IMR-90 (cell line): Measurements from ENCODE around the gene ITGA6. TPM values are rescaled to one million over a fixed set of nuclear protein-coding genes. Genes with fewer than 3 reads are reported as not detected.

Source experiments
- ATAC-seq: fragments of 200-7000 bp; cut with Tn5 transposase; 2 replicates; pipeline ENCODE4 v1.9.1; 2020; ENCODE audit warnings: low read depth, mild to moderate bottlenecking, moderate library complexity
- BruUV-seq: library from RNA; stranded (reverse); fragments of 400-500 nt; replicated peaks from 2 replicates; lab custom pipeline; 2021; lab: Mats Ljungman, UMichigan
- CTCF ChIA-PET: fragments of 300-600 bp; formaldehyde crosslinking; extraction: SDS; loops from one replicate; lab custom pipeline; 2021; ENCODE audit warnings: antibody characterized with exemption; lab: Yijun Ruan, JAX
- POLR2A ChIA-PET: fragments of 300-600 bp; sonication (Branson Sonifier 250); formaldehyde crosslinking; loops from one replicate; lab custom pipeline; 2022; ENCODE audit warnings: antibody characterized with exemption; ENCODE audit not compliant: unreplicated experiment; lab: Charles Lee
- DNase-seq: peaks from one replicate; pipeline ENCODE4 v3.0.0; 2013
- H2AFZ ChIP-seq: replicated peaks from 2 replicates; pipeline ENCODE3; 2013; ENCODE audit warnings: low read length, mild to moderate bottlenecking; ENCODE audit not compliant: poor library complexity
- H2AK5ac ChIP-seq: 2 replicates; pipeline ENCODE4 v1.6.1; 2013; ENCODE audit warnings: low read depth, low read length, inconsistent platforms
- H2AK9ac ChIP-seq: replicated peaks from 2 replicates; pipeline ENCODE3; 2013; ENCODE audit warnings: mild to moderate bottlenecking, low read depth, low read length, moderate library complexity; ENCODE audit not compliant: poor library complexity
- H2BK120ac ChIP-seq: 2 replicates; pipeline ENCODE4 v1.6.1; 2013; ENCODE audit warnings: low read depth, low read length, inconsistent platforms
- H2BK15ac ChIP-seq: 3 replicates; pipeline ENCODE4 v1.6.1; 2013; ENCODE audit warnings: low read depth, low read length, inconsistent platforms
- H2BK20ac ChIP-seq: 2 replicates; pipeline ENCODE4 v1.6.1; 2013; ENCODE audit warnings: low read depth, mild to moderate bottlenecking, inconsistent platforms, low read length, moderate library complexity
- H2BK5ac ChIP-seq: 2 replicates; pipeline ENCODE4 v1.6.1; 2013; ENCODE audit warnings: mild to moderate bottlenecking, low read depth, low read length, inconsistent platforms; ENCODE audit not compliant: poor library complexity, severe bottlenecking
- H3K14ac ChIP-seq: replicated peaks from 2 replicates; pipeline ENCODE4 v1.6.1; 2013; ENCODE audit warnings: low read depth, low read length, inconsistent platforms
- H3K18ac ChIP-seq: 2 replicates; pipeline ENCODE4 v1.6.1; 2013; ENCODE audit warnings: low read depth, low read length, control low read depth
- H3K23ac ChIP-seq: 2 replicates; pipeline ENCODE4 v1.6.1; 2013; ENCODE audit warnings: low read depth, low read length, inconsistent platforms
- H3K27ac ChIP-seq: 2 replicates; pipeline ENCODE4 v1.5.1; 2013; ENCODE audit warnings: mild to moderate bottlenecking, control low read depth, low read length; ENCODE audit not compliant: insufficient read depth
- H3K27me3 ChIP-seq: 2 replicates; pipeline ENCODE4 v1.6.1; 2013; ENCODE audit warnings: low read length; ENCODE audit not compliant: control insufficient read depth, insufficient read depth
- H3K36me3 ChIP-seq: 2 replicates; pipeline ENCODE4 v1.6.1; 2013; ENCODE audit warnings: low read length, mixed read lengths; ENCODE audit not compliant: control insufficient read depth, insufficient read depth
- H3K4ac ChIP-seq: 2 replicates; pipeline ENCODE4 v1.6.1; 2013; ENCODE audit warnings: low read depth, low read length, inconsistent platforms
- H3K4me1 ChIP-seq: 2 replicates; pipeline ENCODE4 v1.6.1; 2013; ENCODE audit warnings: low read length, mixed read lengths; ENCODE audit not compliant: control insufficient read depth, insufficient read depth
- H3K4me2 ChIP-seq: 2 replicates; pipeline ENCODE4 v1.6.1; 2013; ENCODE audit warnings: low read depth, mild to moderate bottlenecking, control low read depth, low read length, moderate library complexity
- H3K4me3 ChIP-seq: 2 replicates; pipeline ENCODE4 v1.5.1; 2013; ENCODE audit warnings: low read depth, mild to moderate bottlenecking, control low read depth, low read length, moderate library complexity; ENCODE audit not compliant: insufficient read depth
- H3K56ac ChIP-seq: 2 replicates; pipeline ENCODE4 v1.6.1; 2013; ENCODE audit warnings: low read length, inconsistent platforms; ENCODE audit not compliant: insufficient read depth; ENCODE audit errors: extremely low read depth
- H3K79me1 ChIP-seq, 2 experiments: 2 replicates each; pipeline ENCODE4 v1.6.1; 2013; ENCODE audit warnings: low read length in 2 of 2, inconsistent platforms in 1 of 2, low read depth in 1 of 2
- H3K9ac ChIP-seq: 2 replicates; pipeline ENCODE4 v1.6.1; 2013; ENCODE audit warnings: low read depth, low read length, control low read depth
- H3K9me1 ChIP-seq: 2 replicates; pipeline ENCODE4 v1.6.1; 2013; ENCODE audit warnings: low read length, inconsistent platforms; ENCODE audit not compliant: insufficient read depth
- H3K9me3 ChIP-seq: 2 replicates; pipeline ENCODE4 v1.6.1; 2013; ENCODE audit warnings: low read length; ENCODE audit not compliant: control insufficient read depth, insufficient read depth
- H4K20me1 ChIP-seq: 2 replicates; pipeline ENCODE4 v1.6.1; 2013; ENCODE audit warnings: low read length, inconsistent platforms; ENCODE audit not compliant: insufficient read depth
- H4K5ac ChIP-seq: 2 replicates; pipeline ENCODE4 v1.6.1; 2013; ENCODE audit warnings: mild to moderate bottlenecking, low read depth, low read length, control low read depth
- H4K8ac ChIP-seq, 2 experiments: 2 replicates each; pipeline ENCODE4 v1.6.1; 2013; ENCODE audit warnings: low read depth in 2 of 2, low read length in 2 of 2, control low read depth in 1 of 2, inconsistent platforms in 1 of 2
- H4K91ac ChIP-seq: 2 replicates; pipeline ENCODE4 v1.6.1; 2013; ENCODE audit warnings: low read depth, low read length, inconsistent platforms; ENCODE audit not compliant: insufficient read depth
- CEBPB ChIP-seq: IDR thresholded peaks from 2 replicates; pipeline ENCODE4 v1.6.1; 2012; ENCODE audit warnings: low read depth, low read length, improper control_type of control experiment
- MAFK ChIP-seq: IDR thresholded peaks from 2 replicates; pipeline ENCODE4 v1.6.1; 2012; ENCODE audit warnings: low read depth, low read length, improper control_type of control experiment
- RAD21 ChIP-seq: IDR thresholded peaks from 2 replicates; pipeline ENCODE4 v1.6.1; 2012; ENCODE audit warnings: low read length, improper control_type of control experiment
- SMC3 ChIP-seq: fragments of 150-350 bp; IDR thresholded peaks from 2 replicates; pipeline ENCODE4 v1.6.1; 2016; ENCODE audit warnings: low read depth, mild to moderate bottlenecking, antibody characterized with exemption, low read length, moderate library complexity
- USF2 ChIP-seq: fragments of 150-350 bp; IDR thresholded peaks from 2 replicates; pipeline ENCODE4 v1.6.1; 2017; ENCODE audit warnings: mild to moderate bottlenecking, antibody characterized with exemption, low read length, low read depth
- WGBS, 2 experiments: methylation state at CpG; one replicate each; pipeline versions ENCODE4 v1.1.5 to v1.1.7; 2013; ENCODE audit warnings: missing lambda C conversion rate in 2 of 2; ENCODE audit not compliant: insufficient read length in 1 of 2; ENCODE audit errors: extremely low coverage in 2 of 2; 5-methylcytosine and 5-hydroxymethylcytosine counted together
- dilution Hi-C: fragments of 300-500 bp; cut with HindIII; formaldehyde crosslinking; loops from one replicate; pipeline ENCODE4 v1.14.3; 2018; ENCODE audit warnings: low sequenced_read_pairs; ENCODE audit not compliant: unreplicated experiment
- in situ Hi-C: fragments of 300-500 bp; cut with MboI; formaldehyde crosslinking; loops from 3 replicates; pipeline ENCODE4 v1.14.3; 2019; ENCODE audit warnings: low sequenced_read_pairs, inconsistent platforms, mixed read lengths
- intact Hi-C: fragments of 100-400 bp; cut with micrococcal nuclease; formaldehyde crosslinking; loops from 2 replicates; pipeline ENCODE4 v1.10.0; 2022
- polyA plus RNA-seq, 3 experiments: library from polyadenylated mRNA; depleted of rRNA; stranded (reverse); fragments of >200 nt; gene quantifications; 2 replicates each; pipeline ENCODE4 v1.2.3, GENCODE V29; 2012; ENCODE audit warnings: low replicate concordance in 1 of 3
- total RNA-seq: library from RNA; depleted of rRNA; stranded (reverse); fragments of >200 nt; gene quantifications from 2 replicates; pipeline ENCODE4 v1.2.3, GENCODE V29; 2012

Gene ITGA6
- total and polyA plus RNA-seq, 2 of the 4 experiments (the other 2 are of a cell fraction): 12.5 to 43.9 TPM

- TF ChIP-seq CEBPB (peak; percentile 52; the same call in 1 of the 2 replicates), RAD21 (0 out of 2 replicates have a peak, but pooled peaks have one; percentile 9), USF2 (no peak), MAFK (peak; percentile 82), SMC3 (0 out of 2 replicates have a peak, but pooled peaks have one; percentile 15)
- Histone ChIP-seq H3K79me1 (no peaks in the 10 kb centered on the region), H4K91ac (no peak overlapping the region), H3K9me1 (no peaks in the 10 kb centered on the region), H3K18ac (no peak overlapping the region), H3K9ac (no peak overlapping the region), H2AK9ac (no peak overlapping the region), H3K4me2 (no peak overlapping the region), H4K5ac (no peak overlapping the region), H3K4me3 (no peak overlapping the region), H3K14ac (no peak overlapping the region), H2BK15ac (no peak overlapping the region), H3K9me3 (no peaks in the 10 kb centered on the region), H3K36me3 (no peaks in the 10 kb centered on the region), H2BK120ac (no peak overlapping the region), H3K27ac (no peak overlapping the region), H2AFZ (no peak overlapping the region), H3K56ac (no peak overlapping the region), H4K8ac (no peak overlapping the region), H3K27me3 (no peaks in the 10 kb centered on the region), H2AK5ac (no peak overlapping the region), H3K4me1 (no peaks in the 10 kb centered on the region), H4K20me1 (no peaks in the 10 kb centered on the region), H2BK5ac (no peak overlapping the region), H3K4ac (no peak overlapping the region), H2BK20ac (no peak overlapping the region), H3K23ac (no peak overlapping the region)
- no CpG with 5 or more reads among the region's 1 CpG for WGBS, 2 experiments
- ChIA-PET POLR2A (no interaction called here), CTCF (no interaction called here)
- BruUV-seq: no TSS peak
- in situ Hi-C loops: no loop called here
- ATAC-seq: peak; percentile 98
- peak; percentile 91 for DNase-seq
- intact Hi-C loops: loop anchor here (5.0 kb wide), 1 partner anchor 43 kb away; no protein-coding TSS in a partner anchor
- dilution Hi-C loops: no loop called here
Measured at GRCh38 chr2:172404824-172405223, 22.6 kb upstream of the ITGA6 start.
